Epithelial cell of esophagus (primary cell): Measurements from ENCODE around the gene PDGFB.
A peak's percentile ranks its signal among the peaks of the same experiment; 100 is the strongest.

ENCODE experiments used
- DNase-seq: peaks from one replicate; pipeline ENCODE4 v3.0.0; 2010; ENCODE audit warnings: low read depth
- H3K4me3 ChIP-seq: 2 replicates; pipeline ENCODE4 v1.5.1; 2011; ENCODE audit warnings: mild to moderate bottlenecking, low read length, control low read depth
- CTCF ChIP-seq: IDR thresholded peaks from 2 replicates; pipeline ENCODE4 v1.5.1; 2011; ENCODE audit warnings: low read depth, mild to moderate bottlenecking, low read length, control low read depth, inconsistent platforms; ENCODE audit not compliant: insufficient read depth; ENCODE audit errors: missing control alignments

PDGFB gene

GRCh38 chr22:39244496-39245129 is at the start of gene PDGFB:
Gene PDGFB (minus strand): TSS chr22:39244982. CDS start chr22:39243963, 1,019 bp downstream.
- H3K4me3 ChIP-seq: peak within 1 kb of the TSS; percentile 58
- no peak for TF ChIP-seq CTCF
- DNase-seq: peak; percentile 37

GRCh38 chr22:39293766-39294368 is 49.1 kb upstream of the PDGFB start:
- TF ChIP-seq CTCF: no peak
- peak; percentile 41 for DNase-seq
- H3K4me3 ChIP-seq: no peak overlapping the region

- TF ChIP-seq CTCF: no peak
- DNase-seq: peak; percentile 95
- H3K4me3 ChIP-seq: no peak overlapping the region
Measured at GRCh38 chr22:39292561-39293074, 47.8 kb upstream of the PDGFB start.

- H3K4me3 ChIP-seq: no peak overlapping the region
- no peak for TF ChIP-seq CTCF
- DNase-seq: no peak
Measured at GRCh38 chr22:39292031-39292462, 47.3 kb upstream of the PDGFB start.

GRCh38 chr22:39291523-39291922 is 46.7 kb upstream of the PDGFB start:
- peak; percentile 3 for TF ChIP-seq CTCF
- no peak for DNase-seq
- H3K4me3 ChIP-seq: no peak overlapping the region

GRCh38 chr22:39290724-39291161 is 46.0 kb upstream of the PDGFB start:
- DNase-seq: peak; percentile 53
- H3K4me3 ChIP-seq: no peak overlapping the region
- TF ChIP-seq CTCF: no peak
